H9 (cell line): ENCODE results near the gene JMJD8. TPM values are rescaled to one million over a fixed set of nuclear protein-coding genes. Genes with fewer than 3 reads are reported as not detected.
A peak's percentile ranks its signal among the peaks of the same experiment; 100 is the strongest.

Experiments used
- DNase-seq: peaks from one replicate; pipeline ENCODE4 v3.0.0-alpha.2; 2017
- H2AFZ ChIP-seq: one replicate; pipeline ENCODE4 v1.6.1; 2013; ENCODE audit warnings: mild to moderate bottlenecking, low read length, control low read depth, moderate library complexity
- H2AK5ac ChIP-seq: 2 replicates; pipeline ENCODE4 v1.6.1; 2013; ENCODE audit warnings: low read length, control low read depth, mixed read lengths; ENCODE audit not compliant: insufficient read length
- H2BK120ac ChIP-seq: one replicate; pipeline ENCODE4 v1.6.1; 2013; ENCODE audit warnings: low read depth, mild to moderate bottlenecking, low read length, control low read depth, inconsistent platforms; ENCODE audit not compliant: poor library complexity, severe bottlenecking
- H2BK12ac ChIP-seq: 2 replicates; pipeline ENCODE4 v1.6.1; 2013; ENCODE audit warnings: low read length, control low read depth, mixed read lengths, low read depth; ENCODE audit not compliant: insufficient read length
- H2BK15ac ChIP-seq: 2 replicates; pipeline ENCODE4 v1.6.1; 2013; ENCODE audit warnings: low read depth, low read length, control low read depth
- H2BK20ac ChIP-seq: one replicate; pipeline ENCODE4 v1.6.1; 2013; ENCODE audit warnings: low read depth, mild to moderate bottlenecking, low read length, control low read depth, inconsistent platforms; ENCODE audit not compliant: poor library complexity, severe bottlenecking
- H2BK5ac ChIP-seq: 2 replicates; pipeline ENCODE4 v1.6.1; 2013; ENCODE audit warnings: low read length, control low read depth, mixed read lengths; ENCODE audit not compliant: insufficient read length
- H3K14ac ChIP-seq: 2 replicates; pipeline ENCODE4 v1.6.1; 2013; ENCODE audit warnings: low read length, control low read depth; ENCODE audit not compliant: insufficient read depth
- H3K18ac ChIP-seq: 2 replicates; pipeline ENCODE4 v1.6.1; 2013; ENCODE audit warnings: low read depth, mild to moderate bottlenecking, mixed read lengths, low read length, control low read depth; ENCODE audit not compliant: insufficient read length
- H3K23ac ChIP-seq: 2 replicates; pipeline ENCODE4 v1.6.1; 2013; ENCODE audit warnings: low read length, control low read depth, mixed read lengths, low read depth; ENCODE audit not compliant: insufficient read length
- H3K23me2 ChIP-seq: 2 replicates; pipeline ENCODE4 v1.6.1; 2013; ENCODE audit warnings: low read depth, mild to moderate bottlenecking, mixed read lengths, low read length, control low read depth; ENCODE audit not compliant: insufficient read length, poor library complexity, severe bottlenecking
- H3K27ac ChIP-seq: 2 replicates; pipeline ENCODE4 v1.5.1; 2013; ENCODE audit warnings: low read length, control low read depth, mixed read lengths, low read depth; ENCODE audit not compliant: insufficient read length
- H3K27me3 ChIP-seq: 2 replicates; pipeline ENCODE4 v1.6.1; 2013; ENCODE audit warnings: low read length, control low read depth, inconsistent platforms; ENCODE audit not compliant: insufficient read depth
- H3K4ac ChIP-seq: 2 replicates; pipeline ENCODE4 v1.6.1; 2013; ENCODE audit warnings: low read depth, mild to moderate bottlenecking, control low read depth, inconsistent platforms, low read length, moderate library complexity
- H3K4me1 ChIP-seq: 2 replicates; pipeline ENCODE4 v1.6.1; 2013; ENCODE audit warnings: low read length, control low read depth, inconsistent platforms; ENCODE audit not compliant: insufficient read depth
- H3K4me2 ChIP-seq: 2 replicates; pipeline ENCODE4 v1.6.1; 2013; ENCODE audit warnings: low read length, control low read depth, mixed read lengths; ENCODE audit not compliant: insufficient read length, insufficient read depth
- H3K56ac ChIP-seq: 2 replicates; pipeline ENCODE4 v1.6.1; 2013; ENCODE audit warnings: low read depth, mild to moderate bottlenecking, mixed read lengths, low read length, control low read depth; ENCODE audit not compliant: insufficient read length
- H3K79me1 ChIP-seq: 2 replicates; pipeline ENCODE4 v1.6.1; 2013; ENCODE audit warnings: low read depth, mild to moderate bottlenecking, moderate library complexity, low read length, control low read depth, inconsistent platforms; ENCODE audit not compliant: insufficient read depth, poor library complexity, severe bottlenecking
- H3K79me2 ChIP-seq: 2 replicates; pipeline ENCODE4 v1.6.1; 2013; ENCODE audit warnings: low read length, control low read depth, inconsistent platforms; ENCODE audit not compliant: insufficient read depth
- H3K9ac ChIP-seq: 2 replicates; pipeline ENCODE4 v1.6.1; 2013; ENCODE audit warnings: low read length, control low read depth, mixed read lengths; ENCODE audit not compliant: insufficient read length; ENCODE audit errors: extremely low read depth
- H3K9me3 ChIP-seq: one replicate; pipeline ENCODE4 v1.6.1; 2013; ENCODE audit warnings: low read depth, low read length, inconsistent platforms; ENCODE audit not compliant: control insufficient read depth
- H3T11ph ChIP-seq: one replicate; pipeline ENCODE4 v1.6.1; 2013; ENCODE audit warnings: mild to moderate bottlenecking, low read length, control low read depth, inconsistent platforms
- H4K20me1 ChIP-seq: one replicate; pipeline ENCODE4 v1.6.1; 2013; ENCODE audit not compliant: control insufficient read depth, insufficient read length, insufficient read depth
- H4K5ac ChIP-seq: 2 replicates; pipeline ENCODE4 v1.6.1; 2013; ENCODE audit warnings: low read depth, mild to moderate bottlenecking, mixed read lengths, low read length, control low read depth; ENCODE audit not compliant: insufficient read length
- H4K8ac ChIP-seq: replicated peaks from 2 replicates; pipeline ENCODE4 v1.6.1; 2013; ENCODE audit warnings: low read length, control low read depth, mixed read lengths, low read depth; ENCODE audit not compliant: insufficient read length
- H4K91ac ChIP-seq: 2 replicates; pipeline ENCODE4 v1.6.1; 2013; ENCODE audit warnings: low read depth, mild to moderate bottlenecking, moderate library complexity, mixed read lengths, low read length, control low read depth; ENCODE audit not compliant: insufficient read length
- H3K27ac Mint-ChIP-seq, 3 experiments: 2 replicates in 2 of 3; 3 replicates in 1 of 3; pipeline ENCODE4 v1.8.0; 2020 to 2021; ENCODE audit warnings: mixed read lengths in 3 of 3, mild to moderate bottlenecking in 1 of 3, moderate library complexity in 1 of 3
- H3K27me3 Mint-ChIP-seq: 2 replicates; pipeline ENCODE4 v1.8.0; 2021; ENCODE audit warnings: low read depth, mild to moderate bottlenecking, moderate library complexity, mixed read lengths
- H3K36me3 Mint-ChIP-seq, 3 experiments: 2 replicates in 2 of 3; 3 replicates in 1 of 3; pipeline ENCODE4 v1.8.0; 2020 to 2021; ENCODE audit warnings: low read depth in 3 of 3, mixed read lengths in 3 of 3; ENCODE audit not compliant: insufficient read depth in 1 of 3
- H3K4me1 Mint-ChIP-seq, 2 experiments: 2 replicates each; pipeline ENCODE4 v1.8.0; 2020; ENCODE audit warnings: mixed read lengths in 2 of 2
- H3K4me3 Mint-ChIP-seq, 2 experiments: 2 replicates in 1 of 2; 3 replicates in 1 of 2; pipeline ENCODE4 v1.8.0; 2020 to 2021; ENCODE audit warnings: mild to moderate bottlenecking in 2 of 2, mixed read lengths in 2 of 2, moderate library complexity in 1 of 2
- H3K9me3 Mint-ChIP-seq, 2 experiments: 2 replicates in 1 of 2; 3 replicates in 1 of 2; pipeline ENCODE4 v1.8.0; 2020; ENCODE audit warnings: mild to moderate bottlenecking in 2 of 2, mixed read lengths in 2 of 2, moderate library complexity in 1 of 2
- CTCF ChIP-seq: fragments of 200-600 bp; sonication (generic); conservative IDR thresholded peaks from 3 replicates; pipeline ENCODE4 v1.8.0; 2021; ENCODE audit warnings: antibody characterized with exemption, mild to moderate bottlenecking
- WGBS: extraction: QIAGEN DNeasy Blood & Tissue Kit; methylation state at CpG from one replicate; pipeline ENCODE4 v1.1.7; 2013; ENCODE audit warnings: missing lambda C conversion rate, low lambda C conversion rate, mixed read lengths; ENCODE audit not compliant: insufficient read length; ENCODE audit errors: extremely low coverage; 5-methylcytosine and 5-hydroxymethylcytosine counted together
- total RNA-seq: library from RNA; stranded (reverse); gene quantifications from 2 replicates; pipeline ENCODE4 v1.2.1, GENCODE V29; 2021

JMJD8 gene
- total RNA-seq, 1 experiment from 2014 or later: 52.7 TPM

- Histone ChIP-seq H3K18ac (no peak overlapping the region), H3K9ac (no peak overlapping the region), H3K4ac (no peak overlapping the region), H3K27ac (no peak overlapping the region), H3T11ph (no peak overlapping the region), H4K8ac (no peak overlapping the region), H3K23me2 (peaks cover 6% of the 10 kb centered on the region), H2AK5ac (no peak overlapping the region), H3K14ac (no peak overlapping the region), H3K4me1 (no peaks in the 10 kb centered on the region), H2BK15ac (no peak overlapping the region), H2AFZ (no peak overlapping the region), H3K9me3 (no peaks in the 10 kb centered on the region), H3K56ac (no peak overlapping the region), H4K91ac (no peak overlapping the region), H3K79me1 (no peaks in the 10 kb centered on the region), H4K20me1 (no peaks in the 10 kb centered on the region), H2BK20ac (no peak overlapping the region), H3K4me2 (no peak overlapping the region), H4K5ac (no peak overlapping the region), H2BK5ac (no peak overlapping the region), H3K27me3 (no peaks in the 10 kb centered on the region), H2BK12ac (no peak overlapping the region), H3K23ac (no peak overlapping the region), H3K79me2 (no peaks in the 10 kb centered on the region; the same call in 1 of the 2 replicates), H2BK120ac (no peak overlapping the region)
- H3K27ac Mint-ChIP-seq: 0 out of 7 replicates have a peak overlapping the region, but pooled peaks of 1 of the 3 experiments have one; percentile 61
- peaks cover 3% of the 10 kb centered on the region; the same call in 1 of the 2 replicates for H3K27me3 Mint-ChIP-seq
- H3K4me1 Mint-ChIP-seq: peaks cover 11 to 15% of the 10 kb centered on the region in 2 experiments
- peak overlapping the region in 1 of 2 experiments; percentile 40; a peak in 1 of 5 replicates for H3K4me3 Mint-ChIP-seq
- H3K36me3 Mint-ChIP-seq: peaks cover 11 to 27% (median 27%) of the 10 kb centered on the region in 3 experiments; a peak in 6 of 7 replicates
- WGBS: no CpG with 5 or more reads among the region's 21 CpGs
- TF ChIP-seq CTCF: no peak
- no peak for DNase-seq
- no peaks in the 10 kb centered on the region for H3K9me3 Mint-ChIP-seq
Observed at GRCh38 chr16:672851-673250, 11.3 kb downstream of the JMJD8 start.
